ENCODE results near the gene SURF2. TPM values are rescaled to one million over a fixed set of nuclear protein-coding genes. Genes with fewer than 3 reads are reported as not detected.

SURF2 gene
- total RNA-seq, 6 experiments from 2014 or later, result 6.3 to 16.9 (median 8.2) TPM

- no peaks in the 10 kb centered on the region for H3K4me1 ChIP-seq
- no peaks in the 10 kb centered on the region for H3K9me3 ChIP-seq
- no peak overlapping the region for H3K4me3 ChIP-seq
- no peak for TF ChIP-seq POLR2A (IDR thresholded peaks at IDR 0.05)
- no peak for TF ChIP-seq CTCF (IDR thresholded peaks at IDR 0.05)
- DNase-seq (no peak), ATAC-seq (no peak)
- WGBS (ENCODE audit: insufficient coverage, low coverage, low lambda C conversion rate, missing lambda C conversion rate), result 87% methylated on average over 13 of the region's 17 CpGs
- intact Hi-C loops (cut with DNase I), result loop anchor here in 1 of 2 donors (10.0 kb wide), 1 partner anchor 50 kb away; the partner anchor contains the start of gene SURF6
- no peaks in the 10 kb centered on the region for H3K36me3 ChIP-seq
- H3K27ac ChIP-seq, result no peak overlapping the region
- H3K27me3 ChIP-seq, result no peaks in the 10 kb centered on the region
Observed at GRCh38 chr9:133384736-133385321, 28.5 kb downstream of the SURF2 start.

- Histone ChIP-seq H3K27ac (no peak overlapping the region), H3K36me3 (no peaks in the 10 kb centered on the region), H3K4me3 (no peak overlapping the region), H3K27me3 (no peaks in the 10 kb centered on the region), H3K9me3 (no peaks in the 10 kb centered on the region), H3K4me1 (no peaks in the 10 kb centered on the region)
- no peak for ATAC-seq
- intact Hi-C loops (cut with DNase I), result loop anchor here in 1 of 2 donors (10.0 kb wide), 1 partner anchor 51 kb away; the partner anchor contains the start of gene SURF6
- DNase-seq, result no peak
- TF ChIP-seq POLR2A (IDR thresholded peaks at IDR 0.05) (no peak), CTCF (IDR thresholded peaks at IDR 0.05) (no peak)
- WGBS (ENCODE audit: insufficient coverage, low coverage, low lambda C conversion rate, missing lambda C conversion rate), result no CpG with 5 or more reads among the region's 14 CpGs
Observed at GRCh38 chr9:133385452-133385851, 29.1 kb downstream of the SURF2 start.

- H3K36me3 ChIP-seq, result no peaks in the 10 kb centered on the region
- WGBS (ENCODE audit: insufficient coverage, low coverage, low lambda C conversion rate, missing lambda C conversion rate), result no CpG with 5 or more reads among the region's 13 CpGs
- H3K27me3 ChIP-seq, result no peaks in the 10 kb centered on the region
- H3K4me3 ChIP-seq, result no peak overlapping the region
- DNase-seq (no peak), ATAC-seq (no peak)
- TF ChIP-seq POLR2A (IDR thresholded peaks at IDR 0.05) (no peak), CTCF (IDR thresholded peaks at IDR 0.05) (no peak)
- intact Hi-C loops (cut with DNase I), result loop anchor here in 1 of 2 donors (10.0 kb wide), 1 partner anchor 52 kb away; the partner anchor contains the start of gene SURF6
- no peaks in the 10 kb centered on the region for H3K4me1 ChIP-seq
- no peaks in the 10 kb centered on the region for H3K9me3 ChIP-seq
- H3K27ac ChIP-seq, result no peak overlapping the region
Observed at GRCh38 chr9:133386338-133386737, 30.0 kb downstream of the SURF2 start.

- Histone ChIP-seq H3K27ac (no peak overlapping the region), H3K9me3 (no peaks in the 10 kb centered on the region), H3K36me3 (no peaks in the 10 kb centered on the region), H3K4me3 (no peak overlapping the region), H3K27me3 (no peaks in the 10 kb centered on the region), H3K4me1 (no peaks in the 10 kb centered on the region)
- 87% methylated on average over 9 of the region's 9 CpGs for WGBS (ENCODE audit: insufficient coverage, low coverage, low lambda C conversion rate, missing lambda C conversion rate)
- DNase-seq (no peak), ATAC-seq (no peak)
- intact Hi-C loops (cut with DNase I), result loop anchor here in 1 of 2 donors (10.0 kb wide), 1 partner anchor 53 kb away; the partner anchor contains the start of gene SURF6
- TF ChIP-seq POLR2A (IDR thresholded peaks at IDR 0.05), result no peak
Observed at GRCh38 chr9:133387680-133388079, 31.3 kb downstream of the SURF2 start.

- intact Hi-C loops (cut with DNase I), result loop anchor here in 1 of 2 donors (10.0 kb wide), 1 partner anchor 54 kb away; the partner anchor contains the start of gene SURF6
- H3K9me3 ChIP-seq, result no peaks in the 10 kb centered on the region
- DNase-seq, result no peak
- WGBS (ENCODE audit: insufficient coverage, low coverage, low lambda C conversion rate, missing lambda C conversion rate), result no CpG with 5 or more reads among the region's 12 CpGs
- no peak overlapping the region for H3K4me3 ChIP-seq
- no peaks in the 10 kb centered on the region for H3K36me3 ChIP-seq
- TF ChIP-seq CTCF (IDR thresholded peaks at IDR 0.05), result no peak
- TF ChIP-seq POLR2A (IDR thresholded peaks at IDR 0.05), result no peak
- no peak for ATAC-seq
- H3K27me3 ChIP-seq, result no peaks in the 10 kb centered on the region
- no peaks in the 10 kb centered on the region for H3K4me1 ChIP-seq
- no peak overlapping the region for H3K27ac ChIP-seq
Observed at GRCh38 chr9:133389025-133389557, 32.7 kb downstream of the SURF2 start.

All from right lobe of liver (tissue), 6 donors.